Stimulated activated CD8-positive, alpha-beta memory T cell treated with anti-CD3 and anti-CD28 coated beads, Interleukin-12 subunit alpha, Interleukin-12 subunit beta, amount 100 ng/mL, for 4 hours (primary cell): ENCODE measurements around the gene SLC9A3.
A peak's percentile ranks its signal among the peaks of the same experiment; 100 is the strongest.
"Not testable (repeated sequence)": the region's sequence is repeated elsewhere in the genome, so short reads cannot be mapped to it uniquely, and the experiment has no call there.

Experiments used
- DNase-seq: peaks from one replicate; pipeline ENCODE4 v3.0.0-alpha.2; 2020; ENCODE audit warnings: low read depth

SLC9A3 gene

GRCh38 chr5:474840-475661 is 49.2 kb downstream of the SLC9A3 start:
- DNase-seq, result no peak

- not testable (repeated sequence) for DNase-seq
Measured at GRCh38 chr5:474232-474839, 49.9 kb downstream of the SLC9A3 start.

DNA sequence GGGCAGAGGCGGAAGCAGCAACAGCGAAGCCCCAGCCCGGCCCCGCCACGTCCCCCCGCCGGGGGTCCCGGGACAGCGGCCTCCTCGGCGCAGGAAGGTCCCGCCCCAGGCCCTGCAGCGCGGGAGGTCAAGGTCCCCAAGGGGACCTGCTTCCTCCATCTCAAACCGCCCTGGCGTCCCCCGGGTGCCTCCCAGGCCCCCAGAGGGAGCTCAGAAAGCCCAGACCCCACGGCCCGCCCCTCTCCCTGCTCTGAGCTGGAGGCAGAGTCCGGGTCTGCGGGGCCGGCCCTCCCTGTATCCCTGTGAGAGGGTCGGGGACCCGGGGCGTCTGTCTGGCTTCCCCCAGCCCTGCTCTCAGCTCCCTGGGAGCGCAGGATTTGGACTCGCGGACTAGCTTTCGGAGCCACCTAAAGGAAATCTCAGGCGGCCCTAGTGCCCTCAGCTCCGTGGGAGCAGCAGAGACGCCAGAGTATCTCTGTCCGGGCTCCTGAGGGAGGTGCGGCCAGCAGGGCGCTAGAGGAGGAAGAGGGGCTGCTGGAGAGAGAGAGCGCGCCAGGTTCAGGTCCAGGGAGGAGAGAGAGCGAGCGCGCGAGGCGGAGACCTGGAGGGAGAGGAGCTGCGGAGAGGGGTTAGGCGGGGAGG is 50.6 kb downstream of the SLC9A3 start:
- no peak for DNase-seq

DNA sequence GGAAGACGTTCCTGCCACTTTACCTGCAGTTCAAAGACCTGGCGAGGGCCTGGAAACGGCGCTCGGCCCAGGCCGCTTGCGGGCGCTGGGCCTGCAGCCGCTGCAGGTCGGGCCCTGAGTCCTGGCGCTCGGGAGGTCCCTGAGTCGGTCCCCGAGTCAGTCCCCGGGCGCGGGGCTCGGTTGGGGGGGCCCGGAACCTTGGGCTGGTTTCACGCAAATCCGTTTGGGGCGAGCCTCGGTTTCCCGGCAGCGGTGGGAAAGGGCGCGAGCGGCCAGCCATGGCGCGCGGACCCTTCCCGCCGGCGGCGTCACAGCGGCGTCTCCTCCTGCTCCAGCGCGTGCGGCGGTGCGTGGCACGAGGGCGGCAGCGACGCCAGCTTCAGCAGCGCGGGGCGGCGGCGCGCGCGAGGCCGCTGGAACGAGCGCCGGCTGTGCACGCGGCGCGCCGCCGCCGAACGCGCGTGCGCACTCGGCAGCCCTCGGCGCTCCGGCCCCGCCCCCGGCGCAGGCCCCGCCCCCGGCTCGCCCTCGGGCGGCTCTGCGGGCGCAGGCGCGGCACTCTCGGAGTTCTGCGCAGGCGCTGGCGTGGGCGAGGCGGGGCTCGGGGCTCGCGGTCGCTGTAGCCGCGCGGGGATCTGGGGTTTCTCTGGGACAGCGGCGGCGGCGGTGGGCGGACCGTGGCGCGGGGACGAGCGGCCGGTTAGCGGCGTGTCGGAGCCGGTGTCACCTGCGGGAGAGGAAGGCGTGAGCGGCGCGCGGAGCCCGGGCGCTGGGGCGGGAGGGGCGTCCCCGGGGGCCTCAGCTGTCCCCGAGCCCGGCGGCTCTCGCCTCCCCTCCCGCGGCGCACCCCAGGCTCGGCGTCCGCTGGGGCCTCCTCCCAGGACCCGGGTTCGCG is 51.3 kb downstream of the SLC9A3 start:
- peak; percentile 86 for DNase-seq

GRCh38 chr5:472076-472655 is 52.1 kb downstream of the SLC9A3 start:
- no peak for DNase-seq

DNA sequence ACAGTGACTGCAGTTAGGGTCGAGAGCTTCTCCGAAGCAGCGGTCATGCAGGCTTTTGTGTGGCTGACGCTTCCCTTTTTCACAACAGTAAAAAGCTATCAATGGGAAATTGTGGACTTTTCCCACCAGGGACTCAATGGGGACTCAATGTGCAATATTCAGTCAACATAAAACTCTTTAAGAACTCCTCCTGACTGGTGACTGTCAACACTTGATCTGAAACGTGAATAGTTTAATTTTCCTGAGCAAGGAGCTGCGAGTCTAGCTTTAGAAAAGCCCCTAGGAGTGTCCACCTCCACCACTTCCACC is 52.5 kb downstream of the SLC9A3 start:
- no peak for DNase-seq

- no peak for DNase-seq
Measured at GRCh38 chr5:470961-471749, 53.1 kb downstream of the SLC9A3 start.

DNA sequence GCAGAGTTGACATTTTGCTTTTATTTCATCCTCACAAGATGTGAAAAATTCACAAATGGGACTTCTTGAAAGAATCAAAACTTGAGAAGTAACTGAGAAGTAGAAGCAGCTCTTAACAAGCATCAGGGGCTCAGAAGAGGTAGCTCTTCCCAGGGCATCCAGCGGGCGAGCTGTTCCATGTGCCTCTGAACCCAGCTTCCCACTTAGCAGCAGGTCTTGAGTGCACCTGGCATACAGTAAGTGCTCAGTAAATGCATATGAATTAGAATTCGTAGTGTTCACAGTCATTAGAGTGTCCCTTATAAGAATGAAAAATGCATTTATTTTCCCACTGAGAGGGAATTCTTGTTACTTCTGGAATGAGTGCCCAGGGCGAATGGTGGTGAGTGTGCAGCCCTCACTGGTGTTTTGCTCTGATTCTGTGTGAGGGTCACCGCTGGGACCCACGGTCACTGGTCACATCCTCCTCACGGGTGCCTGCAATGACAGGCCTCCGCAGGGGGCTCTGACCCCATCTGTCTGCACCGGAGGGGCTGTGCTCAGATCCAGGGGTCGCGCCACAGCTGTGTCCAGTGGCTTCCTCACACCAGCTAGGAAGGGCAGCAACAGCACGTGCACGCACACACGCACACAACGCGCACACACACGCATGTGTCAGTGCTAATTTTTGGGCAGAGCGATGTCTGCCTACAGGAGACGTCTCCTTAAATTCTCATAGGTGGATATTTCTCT is 54.3 kb downstream of the SLC9A3 start:
- no peak for DNase-seq

DNA sequence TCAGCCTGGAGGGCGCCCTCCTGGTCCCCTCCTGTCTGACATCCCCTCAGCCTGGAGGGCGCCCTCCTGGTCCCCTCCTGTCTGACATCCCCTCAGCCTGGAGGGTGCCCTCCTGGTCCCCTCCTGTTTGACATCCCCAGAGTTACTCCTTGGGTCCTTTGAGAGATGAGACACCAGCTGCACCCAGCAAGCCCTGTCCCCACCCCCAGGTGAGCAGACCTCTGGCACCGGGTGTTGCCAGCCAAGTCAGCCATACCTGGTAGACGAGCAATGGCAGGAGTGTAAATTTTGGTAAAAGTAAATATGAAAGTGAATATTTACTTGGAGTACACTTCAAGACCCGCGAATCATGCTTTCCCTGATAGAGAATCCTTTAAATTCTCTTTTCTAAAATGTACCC is 55.8 kb downstream of the SLC9A3 start:
- DNase-seq, result no peak

DNA sequence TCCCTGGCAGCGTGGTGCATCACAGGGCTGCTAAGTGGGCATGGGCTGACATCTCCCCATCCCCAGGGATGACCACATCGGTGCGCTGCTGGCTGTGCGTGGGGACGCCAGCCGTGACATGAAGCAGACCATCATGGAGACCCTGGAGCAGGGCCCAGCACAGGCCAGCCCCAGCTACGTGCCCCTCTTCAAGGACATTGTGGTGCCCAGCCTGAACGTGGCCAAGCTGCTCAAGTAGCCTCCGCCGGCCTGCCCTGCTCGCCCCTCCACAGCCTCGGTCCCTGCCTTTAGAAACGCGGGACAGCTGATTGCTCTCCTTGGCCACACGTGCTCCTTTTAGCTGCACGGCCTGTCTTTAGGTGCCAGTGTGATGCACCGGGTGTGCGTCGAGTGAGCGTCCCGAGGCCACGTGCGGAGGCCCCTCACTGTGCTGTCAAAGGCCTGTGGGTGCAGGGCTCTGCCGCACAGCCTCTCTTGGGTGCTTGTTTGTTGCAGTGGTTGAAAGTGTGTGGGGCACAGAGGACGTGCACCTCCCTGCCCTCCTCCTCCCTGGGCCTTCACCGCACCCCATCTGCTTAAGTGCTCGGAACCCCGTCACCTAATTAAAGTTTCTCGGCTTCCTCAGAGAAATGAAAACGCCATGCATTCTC is 57.5 kb downstream of the SLC9A3 start:
- DNase-seq, result no peak

DNA sequence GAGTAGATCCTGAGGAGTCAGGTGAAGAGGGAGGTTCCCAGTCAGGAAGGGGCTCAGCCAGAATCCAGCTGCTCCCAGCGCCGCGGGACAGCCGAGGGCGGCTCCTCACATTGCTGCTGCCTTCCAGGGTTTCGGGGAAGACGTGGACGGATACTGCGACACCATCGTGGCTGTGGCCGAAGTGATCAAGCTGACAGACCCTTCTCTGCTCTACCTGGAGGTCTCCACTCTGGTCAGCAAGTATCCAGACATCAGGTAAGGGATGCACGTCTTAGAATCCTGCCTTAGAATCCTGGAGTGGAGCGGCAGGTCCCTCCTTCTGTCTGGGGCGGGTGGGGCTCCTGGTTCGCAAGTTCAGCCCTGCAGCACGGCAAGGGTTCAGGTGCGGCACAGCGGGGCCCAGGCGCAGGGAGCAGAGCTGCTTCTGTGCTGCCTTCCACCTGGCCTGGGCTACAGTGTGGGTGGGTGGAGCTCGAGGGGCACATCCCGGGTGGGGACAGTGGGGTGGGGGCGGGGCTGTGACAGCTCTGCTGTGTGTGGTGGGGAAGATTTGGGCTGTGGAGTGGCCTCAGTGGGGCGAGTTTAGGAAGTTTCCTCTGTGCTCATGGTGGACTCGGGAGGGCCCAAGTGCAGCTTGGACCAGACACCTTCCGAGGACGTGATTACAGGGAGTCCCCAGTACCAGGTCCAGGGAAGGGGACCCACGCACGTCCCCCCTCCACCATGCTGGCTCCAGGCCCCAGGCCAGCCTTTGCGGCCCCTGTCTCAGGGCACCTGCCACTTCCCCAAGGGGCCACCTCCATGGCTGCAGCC is 58.5 kb downstream of the SLC9A3 start:
- DNase-seq, result no peak

- DNase-seq, result no peak
Measured at GRCh38 chr5:464843-465590, 59.2 kb downstream of the SLC9A3 start.

GRCh38 chr5:464446-464842 is 59.8 kb downstream of the SLC9A3 start:
- DNase-seq, result no peak

GRCh38 chr5:463952-464351 is 60.3 kb downstream of the SLC9A3 start:
- DNase-seq, result peak; percentile 77

- no peak for DNase-seq
Measured at GRCh38 chr5:463301-463700, 60.9 kb downstream of the SLC9A3 start.

- DNase-seq, result no peak
Measured at GRCh38 chr5:462051-462481, 62.2 kb downstream of the SLC9A3 start.

DNA sequence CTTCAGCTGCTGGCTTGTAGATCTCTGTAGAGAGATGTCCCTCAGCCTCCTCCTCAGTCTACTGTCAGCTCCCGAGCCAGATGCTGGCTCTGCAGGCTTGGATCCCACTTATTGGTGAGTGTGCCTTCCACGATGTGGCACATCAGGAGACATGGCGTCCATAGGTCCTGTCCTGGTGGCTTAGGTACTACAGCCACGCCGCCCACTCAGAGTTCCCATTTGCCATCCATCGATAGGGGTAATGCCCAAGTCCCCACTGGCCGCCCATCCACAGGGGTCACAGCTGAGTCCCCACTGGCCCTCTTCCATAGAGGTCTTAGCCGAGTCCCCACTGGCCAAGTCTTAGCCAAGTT is 64.0 kb downstream of the SLC9A3 start:
- DNase-seq, result no peak

- DNase-seq, result no peak
Measured at GRCh38 chr5:459562-460272, 64.5 kb downstream of the SLC9A3 start.
